ENCODE data around the gene ACTG2.
"Not testable (repeated sequence)": the region's sequence is repeated elsewhere in the genome, so short reads cannot be mapped to it uniquely, and the experiment has no call there.

Gene ACTG2

DNA sequence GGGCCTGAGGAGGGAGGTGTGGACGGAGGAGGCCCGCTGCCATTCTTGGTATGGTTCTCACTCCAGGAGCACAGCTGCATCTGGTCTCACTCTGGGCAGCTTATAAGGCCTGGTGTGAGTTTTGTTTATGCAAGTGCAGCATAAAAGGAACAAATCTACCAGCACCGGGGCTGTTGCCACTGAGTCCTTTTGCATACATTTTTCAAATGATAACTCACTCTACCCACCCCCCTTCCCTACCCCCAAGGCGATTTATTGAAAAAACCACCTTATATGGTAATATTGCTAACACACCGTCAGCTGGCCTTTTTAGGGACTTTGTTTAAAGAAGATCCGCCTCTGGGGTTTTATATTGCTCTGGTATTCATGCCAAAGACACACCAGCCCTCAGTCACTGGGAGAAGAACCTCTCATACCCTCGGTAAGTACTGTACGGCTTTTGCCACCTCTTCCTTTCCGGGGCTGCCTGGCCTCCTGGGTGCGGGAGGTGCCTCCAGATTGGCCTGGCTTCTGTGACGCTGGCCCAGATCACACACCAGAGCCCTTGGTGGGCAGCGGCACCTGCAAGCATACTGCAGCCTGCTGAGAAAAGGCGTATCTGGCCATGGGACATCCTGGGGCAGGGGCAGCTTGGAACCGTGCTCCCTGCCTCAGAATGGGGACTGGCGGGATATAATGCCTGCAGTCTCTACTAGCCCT is at the start of gene ACTG2:
Gene ACTG2, plus strand, starts transcription at position 378 of the 699 bp plus-strand sequence. CDS start 8,304 bp downstream, outside the sequence.
- DNase-seq, result no peak

DNA sequence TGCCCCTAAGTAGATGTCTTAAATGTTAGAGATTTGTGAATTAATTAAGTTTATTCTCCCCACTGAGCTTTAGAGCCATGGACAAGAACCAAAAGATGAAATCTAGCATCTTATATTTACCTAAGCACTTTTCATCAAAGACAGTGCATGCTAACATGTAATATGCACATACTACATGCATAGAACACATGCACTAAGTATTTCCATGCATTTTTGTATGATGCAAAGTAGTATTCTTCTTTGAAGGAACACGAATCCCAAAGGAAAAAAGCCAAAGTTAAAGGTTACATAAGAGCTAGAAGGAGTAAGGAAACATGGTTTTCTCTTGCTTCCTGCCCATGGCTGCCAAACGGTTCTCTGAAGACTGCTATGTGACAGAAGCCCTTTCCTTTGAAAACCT is 48.7 kb upstream of the ACTG2 start:
- no peak for DNase-seq

DNA sequence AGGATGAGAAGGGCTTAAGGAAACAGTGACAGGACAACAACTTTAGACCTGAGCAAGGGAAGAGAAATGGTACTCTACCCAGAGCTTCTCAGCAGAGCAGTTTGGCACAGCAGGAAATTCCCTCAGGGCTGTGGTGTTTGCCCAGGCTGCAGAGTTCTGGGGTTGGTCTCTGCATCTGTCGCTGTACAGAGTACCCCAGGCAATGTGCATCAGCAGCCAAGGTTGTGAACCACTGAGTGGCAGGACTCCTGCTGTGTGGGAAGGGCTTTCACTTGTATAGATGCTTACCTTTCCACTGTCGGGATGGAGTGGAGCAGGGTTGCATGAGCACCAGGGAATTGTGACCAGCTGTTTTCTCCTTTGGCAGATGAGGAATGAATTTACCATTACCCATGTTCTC is 42.8 kb upstream of the ACTG2 start:
- no peak for DNase-seq

DNA sequence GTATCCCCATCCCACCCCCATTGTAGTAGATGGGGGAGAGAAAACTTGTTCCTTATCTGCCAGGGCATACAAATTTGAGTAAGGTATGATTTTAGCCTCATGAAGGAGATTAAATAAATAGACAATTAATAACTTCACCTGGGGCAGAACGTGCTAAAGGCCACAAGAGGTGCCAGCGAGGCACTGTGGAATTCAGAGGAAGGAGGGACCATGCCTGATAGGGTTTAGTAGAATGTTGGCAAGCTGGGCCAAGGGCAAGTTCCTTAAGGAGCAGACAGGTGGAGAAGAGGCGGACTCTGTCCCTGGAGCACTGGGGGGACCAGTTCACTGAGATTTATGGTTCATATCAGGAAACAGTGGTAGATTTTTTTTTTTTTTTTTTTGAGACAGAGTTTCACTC is 41.5 kb upstream of the ACTG2 start:
- DNase-seq, result no peak

DNA sequence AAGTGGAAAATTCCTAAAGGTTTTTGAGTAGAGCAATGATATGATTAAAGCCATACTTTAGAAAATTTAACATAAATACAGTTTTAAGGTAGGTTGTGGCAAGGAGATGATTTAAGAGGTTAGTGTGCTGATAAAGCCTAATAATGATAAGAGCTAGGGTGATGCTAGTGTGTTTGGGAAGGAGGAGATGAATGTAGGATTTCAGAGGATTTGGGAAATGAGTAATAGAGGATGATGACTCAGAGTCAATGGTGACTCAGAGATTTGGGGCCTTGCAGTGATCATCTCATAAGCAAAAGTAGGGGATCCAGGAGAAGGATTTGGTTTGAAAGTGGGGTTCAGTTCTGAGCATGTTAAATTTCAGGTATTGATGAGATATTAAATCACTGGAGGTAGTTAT is 40.8 kb upstream of the ACTG2 start:
- DNase-seq, result no peak

DNA sequence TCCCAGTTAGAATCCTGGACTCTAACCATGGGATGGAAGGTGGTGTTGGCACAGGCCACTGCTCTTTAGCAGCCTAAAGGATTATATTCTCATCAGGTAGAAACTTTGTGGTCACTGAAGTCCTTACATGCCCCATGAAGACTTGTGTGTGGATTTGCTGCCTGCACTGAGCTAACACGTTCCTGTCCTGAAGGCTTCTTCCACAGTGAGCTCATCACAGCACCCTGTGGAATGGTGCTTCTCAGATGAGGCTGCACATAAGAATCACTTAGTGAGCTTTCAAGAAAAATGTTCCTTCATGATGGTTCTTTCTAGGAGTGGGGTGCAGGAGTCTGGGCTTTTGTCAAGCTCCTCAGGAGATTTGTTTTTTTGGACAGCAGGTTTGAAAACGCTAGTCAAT is 37.3 kb upstream of the ACTG2 start:
- no peak for DNase-seq

DNA sequence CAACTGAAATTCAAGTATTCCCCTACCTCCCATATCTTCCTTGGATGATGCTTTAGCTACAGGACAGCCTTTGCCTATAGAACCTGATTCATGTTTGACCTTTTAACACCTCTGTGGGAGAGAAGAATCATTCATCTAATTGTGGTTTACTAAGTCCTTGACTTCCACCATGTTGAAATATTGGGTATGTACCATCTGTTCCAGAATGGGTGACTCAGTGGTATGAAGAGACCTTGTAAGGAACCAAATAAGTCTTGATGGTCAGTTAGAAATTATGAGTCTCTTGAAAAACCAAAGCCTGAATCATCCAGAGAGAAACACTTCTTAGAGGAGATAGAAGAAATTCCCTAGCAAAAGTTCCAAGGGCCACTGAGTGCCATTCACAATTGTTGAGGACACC is 36.6 kb upstream of the ACTG2 start:
- DNase-seq, result no peak

DNA sequence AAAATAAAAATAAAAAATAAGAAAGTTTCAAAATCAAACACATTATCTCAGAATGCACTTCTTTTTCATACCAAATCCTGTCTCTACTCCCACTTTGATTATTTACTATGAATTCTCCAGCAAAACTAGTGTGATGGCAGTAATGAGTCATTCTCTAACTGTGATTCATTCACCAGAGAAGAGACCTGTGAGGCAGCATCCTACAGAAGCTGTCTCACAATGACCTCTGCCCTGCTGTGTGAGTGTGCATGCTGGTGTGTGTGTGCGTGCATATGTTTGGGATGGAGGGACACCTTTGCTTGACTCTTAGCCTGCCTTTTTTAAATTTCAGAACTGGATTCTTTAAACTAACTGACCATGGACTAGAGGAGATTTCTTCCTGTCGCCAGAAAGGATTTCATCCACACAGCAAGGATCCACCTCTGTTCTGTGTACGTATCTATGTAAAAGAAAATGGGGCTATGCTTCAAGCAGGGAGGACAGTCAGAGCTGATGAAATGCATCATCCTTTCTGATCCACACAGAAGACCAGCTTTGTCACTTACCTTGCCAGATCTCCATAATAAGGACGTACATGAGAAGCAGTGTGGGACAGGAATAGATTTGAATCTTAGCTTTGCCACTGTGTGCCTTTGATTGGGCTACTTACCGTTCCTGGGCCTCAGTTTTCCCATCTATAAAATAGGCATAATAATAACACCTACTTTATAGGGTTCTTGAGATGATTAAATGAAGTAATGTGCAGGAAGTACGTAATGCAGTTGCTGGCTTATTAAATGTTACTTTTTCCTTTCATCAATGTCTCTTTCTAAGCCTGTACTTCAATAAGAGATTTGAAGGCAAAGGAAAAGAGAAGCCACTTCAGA is 32.9 kb upstream of the ACTG2 start:
- peak in 1 of 4 experiments; percentile 2 for DNase-seq

DNA sequence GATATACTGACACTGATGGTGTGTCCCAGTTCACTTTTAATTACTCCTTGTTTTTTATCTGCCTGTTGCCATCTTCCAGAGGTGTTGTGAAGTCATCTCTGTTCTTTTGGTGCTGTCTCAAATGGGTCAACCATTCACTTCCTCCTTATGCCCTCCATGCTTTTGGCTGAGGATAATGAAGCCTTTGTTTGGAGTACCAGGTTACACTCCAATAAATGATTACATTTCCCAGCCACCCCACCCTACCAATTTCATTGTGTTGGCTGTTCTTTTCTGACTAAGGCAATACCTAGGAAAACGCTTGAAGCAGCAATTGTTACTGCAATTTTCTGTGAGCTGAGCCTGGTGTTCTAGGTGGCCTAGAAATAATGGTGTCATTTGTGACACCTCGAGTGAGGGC is 29.8 kb upstream of the ACTG2 start:
- DNase-seq, result no peak

DNA sequence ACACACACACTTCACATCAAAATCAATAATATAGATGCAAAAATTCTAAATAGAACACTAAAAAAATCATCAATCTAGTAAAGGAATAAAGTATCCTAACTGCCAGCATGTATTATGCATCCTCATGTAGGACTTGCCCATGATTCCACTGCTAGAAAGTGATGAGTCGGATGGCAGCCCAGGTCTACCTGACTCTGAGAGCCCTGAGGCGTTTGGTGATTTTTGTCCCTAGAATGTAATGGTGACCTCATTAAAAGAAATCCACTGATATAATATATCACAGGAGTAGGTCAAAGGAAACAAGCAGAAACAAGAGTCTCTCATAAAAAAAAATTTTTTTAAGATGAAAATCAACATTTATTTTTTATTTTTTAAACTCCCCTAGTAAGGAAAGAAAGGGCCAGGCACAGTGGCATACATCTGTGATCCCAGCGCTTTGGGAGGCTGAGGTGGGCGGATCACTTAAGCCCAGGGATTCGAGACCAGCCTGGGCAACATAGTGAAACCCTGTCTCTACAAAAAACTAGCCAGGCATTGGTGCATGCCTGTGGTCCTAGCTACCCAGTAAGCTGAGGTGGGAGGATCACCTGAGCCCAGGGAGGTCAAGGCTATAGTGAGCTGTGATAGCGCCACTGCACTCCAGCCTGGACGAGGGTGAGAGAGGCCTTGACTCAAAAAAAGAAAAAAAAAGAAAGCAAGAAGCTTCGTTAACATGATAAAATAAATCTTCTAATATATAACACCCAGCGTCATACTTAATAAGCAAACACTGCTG is 24.4 kb upstream of the ACTG2 start:
- DNase-seq, result no peak

DNA sequence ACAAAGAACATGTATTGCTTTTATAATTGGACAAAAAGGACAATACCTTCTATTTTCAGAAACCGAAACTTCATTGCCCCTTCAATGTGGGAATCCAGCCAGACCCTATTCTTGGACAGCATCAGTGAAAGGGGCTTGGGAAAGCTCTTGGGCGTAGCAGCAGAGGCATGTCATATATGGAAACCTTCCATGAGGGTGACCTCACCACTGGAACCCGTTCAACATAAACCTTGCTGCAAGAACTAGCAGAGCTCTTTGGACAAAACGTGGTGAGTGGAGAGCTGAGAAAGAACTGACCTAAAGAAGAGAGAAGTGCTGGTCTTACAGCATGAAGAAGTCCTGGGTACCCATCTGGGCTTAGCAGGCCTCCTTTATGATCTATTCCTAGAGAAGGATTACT is 22.7 kb upstream of the ACTG2 start:
- DNase-seq, result no peak

DNA sequence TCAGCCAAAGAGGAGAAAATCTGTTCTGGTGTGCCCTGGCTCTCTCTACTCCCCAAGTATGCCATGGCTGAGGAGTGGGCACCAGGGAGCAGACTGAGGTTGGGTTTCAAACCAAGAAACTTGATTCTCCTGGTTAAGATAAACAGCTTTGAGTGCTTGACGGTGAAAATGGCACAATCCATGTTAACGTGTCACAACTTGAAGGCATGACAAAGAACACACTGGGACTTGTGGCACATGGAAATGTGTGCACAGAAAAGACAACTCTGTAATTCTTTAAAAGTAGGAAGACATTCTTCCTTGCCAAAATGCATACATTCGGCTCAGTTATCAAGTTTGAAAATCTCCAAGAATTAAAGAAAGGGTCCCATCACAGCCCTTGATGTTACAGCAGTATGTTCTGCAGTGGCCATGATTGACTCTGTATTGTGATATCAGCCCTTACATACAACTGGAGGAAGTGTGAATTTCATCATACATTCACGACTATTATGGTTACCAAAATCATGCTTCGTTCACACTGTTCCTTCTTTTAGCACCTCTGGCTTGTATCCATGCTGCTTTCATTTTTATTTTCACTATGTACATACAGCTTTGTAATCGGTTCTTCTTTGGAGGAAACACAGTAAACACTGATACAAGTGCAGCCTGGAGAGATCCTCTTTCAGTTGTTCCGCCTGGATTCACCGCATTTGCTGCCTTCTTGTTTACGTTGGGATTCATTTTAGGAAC is 15.6 kb upstream of the ACTG2 start:
- DNase-seq, result no peak

DNA sequence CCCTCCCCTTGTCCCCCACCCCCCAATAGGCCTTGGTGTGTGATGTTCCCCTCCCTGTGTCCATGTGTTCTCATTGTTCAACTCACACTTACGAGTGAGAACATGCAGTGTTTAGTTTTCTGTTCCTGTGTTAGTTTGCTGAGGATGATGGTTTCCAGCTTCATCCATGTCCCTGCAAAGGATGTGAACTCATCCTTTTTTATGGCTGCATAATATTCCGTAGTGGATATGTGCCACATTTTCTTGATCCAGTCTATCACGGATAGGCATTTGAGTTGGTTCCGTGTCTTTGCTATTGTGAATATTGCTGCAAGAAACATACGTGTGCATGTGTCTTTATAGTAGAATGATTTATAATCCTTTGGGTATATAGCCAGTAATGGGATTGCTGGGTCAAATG is 14.8 kb upstream of the ACTG2 start:
- not testable (repeated sequence) for DNase-seq

DNA sequence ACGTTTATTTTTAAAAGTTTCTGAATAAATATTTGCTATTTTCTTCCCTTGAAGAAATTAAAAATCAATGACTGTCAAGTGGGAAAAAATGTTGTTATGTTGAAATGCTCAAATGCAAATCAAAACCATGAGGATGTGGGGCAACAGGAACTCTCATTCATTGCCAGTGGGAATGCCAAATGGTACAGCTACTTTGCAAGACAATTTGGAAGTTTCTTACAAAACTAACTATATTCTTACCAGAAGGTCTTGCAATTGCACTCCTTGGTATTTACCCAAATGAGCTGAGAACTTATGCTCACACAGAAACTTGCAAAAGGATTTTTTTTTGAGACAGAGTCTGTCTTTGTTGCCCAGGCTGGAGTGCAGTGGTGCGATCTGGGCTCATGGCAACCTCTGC is 7.4 kb upstream of the ACTG2 start:
- no peak for DNase-seq

DNA sequence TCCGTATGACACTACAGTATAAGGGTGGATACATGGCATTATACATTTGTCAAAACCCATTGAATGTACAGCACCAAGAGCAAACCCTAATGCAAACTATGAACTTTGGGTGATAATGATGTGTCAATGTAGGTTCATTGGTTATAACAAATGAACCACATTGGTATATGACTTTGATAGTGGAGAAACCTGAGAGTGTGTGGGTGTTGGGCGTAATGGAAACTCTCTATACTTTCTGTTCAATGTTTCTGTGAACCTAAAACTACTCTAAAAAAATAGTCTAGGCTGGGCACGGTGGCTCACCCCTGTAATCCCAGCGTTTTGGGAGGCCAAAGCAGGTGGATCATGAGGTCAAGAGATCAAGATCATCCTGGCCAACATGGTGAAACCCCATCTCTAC is 6.5 kb upstream of the ACTG2 start:
- no peak for DNase-seq

DNA sequence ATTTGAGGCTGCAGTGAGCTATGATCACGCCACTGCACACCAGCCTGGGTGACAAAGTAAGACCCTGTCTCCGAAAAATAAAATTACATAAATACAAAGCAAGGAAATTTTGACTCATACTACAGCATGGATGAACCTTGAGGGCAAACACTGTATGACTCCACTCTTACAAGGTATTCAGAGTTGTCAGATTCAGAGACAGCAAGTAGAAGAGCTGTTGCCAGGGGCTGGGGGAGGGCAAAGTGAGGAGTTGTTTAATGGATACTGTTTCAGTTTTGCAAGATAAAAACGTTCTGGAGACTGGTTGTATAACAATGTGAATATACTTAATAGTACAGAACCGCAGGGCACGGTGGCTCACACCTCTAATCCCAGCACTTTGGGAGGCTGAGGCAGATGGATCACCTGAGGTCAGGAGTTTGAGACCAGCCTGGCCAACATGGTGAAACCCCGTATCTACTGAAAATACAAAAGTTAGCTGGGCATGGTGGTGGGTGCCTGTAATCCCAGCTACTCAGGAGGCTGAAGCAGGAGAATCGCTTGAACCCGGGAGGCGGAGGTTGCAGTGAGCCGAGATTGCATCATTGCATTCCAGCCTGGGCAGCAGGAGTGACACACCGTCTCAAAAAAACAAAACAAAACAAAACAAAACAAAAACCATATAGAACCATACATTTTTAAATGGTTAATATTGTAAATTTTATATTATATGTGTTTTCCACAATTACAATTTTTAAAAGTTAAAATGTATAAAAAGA is 5.0 kb upstream of the ACTG2 start:
- DNase-seq, result not testable (repeated sequence)

DNA sequence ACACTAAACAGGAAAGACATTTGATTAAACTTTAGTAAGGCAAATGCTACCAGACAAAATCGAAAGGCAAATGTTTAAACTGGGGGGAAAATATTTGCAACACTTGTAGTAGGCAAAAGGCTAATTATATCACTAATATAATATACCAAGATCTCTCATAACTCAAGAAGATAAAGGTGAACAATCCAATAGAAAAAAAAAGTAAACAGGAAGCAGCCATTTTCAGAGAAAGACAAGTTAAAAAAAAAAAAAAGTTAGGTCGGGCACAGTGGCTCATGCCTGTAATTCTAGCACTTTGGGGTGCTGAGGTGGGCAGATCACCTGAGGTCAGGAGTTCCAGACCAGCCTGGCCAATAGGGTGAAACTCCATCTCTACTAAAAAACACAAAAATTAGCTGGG is 4.4 kb upstream of the ACTG2 start:
- no peak for DNase-seq

DNA sequence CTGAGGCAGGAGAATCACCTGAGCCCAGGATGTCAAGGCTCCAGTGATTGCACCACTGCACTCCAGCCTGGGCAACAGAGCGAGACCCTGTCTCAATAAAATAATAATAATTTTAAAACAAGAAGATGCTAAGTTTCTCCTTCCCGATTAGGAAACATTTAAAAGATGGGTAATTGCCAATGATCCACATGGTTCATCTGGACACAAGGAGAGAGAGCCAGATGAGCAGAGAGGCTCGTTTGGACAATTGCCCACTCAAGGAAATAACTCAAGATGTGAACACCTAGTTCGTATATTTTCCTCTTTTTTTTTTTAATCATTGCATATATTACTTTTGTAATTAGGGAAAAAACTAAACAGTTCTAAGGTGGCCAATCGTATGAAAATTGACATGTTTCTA is 3.6 kb upstream of the ACTG2 start:
- no peak for DNase-seq

DNA sequence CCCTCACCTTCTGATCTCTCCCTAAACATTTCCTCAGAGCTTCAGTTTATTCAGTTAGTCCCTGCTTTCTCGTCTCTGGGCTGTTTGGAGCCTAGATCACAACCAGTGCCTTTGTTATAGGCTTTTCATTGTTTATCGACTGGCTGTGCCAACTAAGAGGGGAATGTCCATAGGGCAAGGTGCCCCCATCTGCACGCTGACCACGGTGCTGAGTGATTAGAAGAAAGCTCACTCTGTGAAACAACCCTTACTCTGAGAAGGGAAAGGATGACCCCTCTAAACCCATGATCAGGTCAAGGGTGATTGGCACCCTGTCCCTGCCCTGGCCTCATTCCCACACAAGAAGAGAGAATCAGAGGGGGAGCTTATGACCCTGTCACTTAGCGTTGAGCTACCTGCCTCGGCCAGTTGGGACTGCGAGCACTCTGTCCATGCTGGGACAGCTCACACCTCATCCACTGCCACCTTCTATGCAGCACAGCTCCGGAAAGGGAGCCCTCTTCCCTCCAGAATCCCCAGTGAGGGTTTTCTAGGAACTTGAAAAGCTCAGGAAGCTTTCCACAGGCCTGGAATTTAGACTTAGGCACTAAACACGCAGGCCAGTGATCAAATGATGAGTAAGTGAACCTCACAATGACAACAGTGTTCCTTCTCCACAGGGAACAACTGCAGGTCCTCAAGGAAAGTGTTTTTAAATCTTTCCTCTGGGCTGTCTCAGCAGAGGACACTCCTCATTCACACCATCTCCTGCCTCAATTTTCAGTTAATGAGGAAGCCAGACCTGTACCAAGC is 2.3 kb upstream of the ACTG2 start:
- DNase-seq, result no peak

DNA sequence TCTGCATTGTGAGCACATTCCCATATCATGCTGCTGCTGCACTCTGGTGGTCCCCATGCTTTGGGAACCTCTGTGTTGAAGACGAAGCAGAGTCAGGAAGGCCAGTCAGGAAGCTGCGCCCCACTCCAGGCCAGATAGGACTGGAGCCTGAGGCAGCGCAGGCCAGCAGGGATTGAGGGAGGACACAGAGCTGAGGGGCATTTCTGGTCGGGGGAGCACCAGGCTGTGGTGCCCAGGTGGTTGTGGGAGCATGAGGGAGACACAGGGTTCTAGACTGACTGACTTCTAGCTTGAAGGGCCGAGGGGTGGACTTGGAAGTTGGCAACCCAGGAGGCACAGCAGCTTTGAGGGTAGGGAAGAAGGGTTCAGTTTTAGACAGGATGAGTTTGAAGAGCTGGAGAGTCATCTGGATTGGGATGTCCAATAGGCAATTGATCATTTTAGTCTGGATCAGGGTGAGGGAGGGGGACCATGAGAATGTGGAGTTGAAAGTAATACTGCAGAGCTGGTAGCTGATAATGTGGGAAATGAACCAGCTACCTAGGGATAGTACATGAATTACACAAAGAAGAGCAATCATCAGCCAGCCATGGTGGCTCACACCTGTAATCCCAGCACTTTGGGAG is 1.4 kb upstream of the ACTG2 start:
- DNase-seq, result no peak

All from activated CD4-positive, CD25-positive, alpha-beta regulatory T cell (primary cell).